Activated CD4-positive, alpha-beta T cell treated with anti-CD3 and anti-CD28 coated beads, Interleukin-10, Interleukin-2, amounts not matched to agents 100 ng/mL and 50 ng/mL, durations not matched to agents 16 hours and 8 hours (primary cell): ENCODE data around the gene JAG2.

Experiments
- DNase-seq: peaks from one replicate; pipeline ENCODE4 v3.0.0-alpha.2; 2020

The JAG2 gene

GRCh38 chr14:105107781-105108515 lies 60.6 kb downstream of the JAG2 start:
- DNase-seq: no peak

GRCh38 chr14:105107351-105107750 lies 61.2 kb downstream of the JAG2 start:
- DNase-seq: no peak

DNA sequence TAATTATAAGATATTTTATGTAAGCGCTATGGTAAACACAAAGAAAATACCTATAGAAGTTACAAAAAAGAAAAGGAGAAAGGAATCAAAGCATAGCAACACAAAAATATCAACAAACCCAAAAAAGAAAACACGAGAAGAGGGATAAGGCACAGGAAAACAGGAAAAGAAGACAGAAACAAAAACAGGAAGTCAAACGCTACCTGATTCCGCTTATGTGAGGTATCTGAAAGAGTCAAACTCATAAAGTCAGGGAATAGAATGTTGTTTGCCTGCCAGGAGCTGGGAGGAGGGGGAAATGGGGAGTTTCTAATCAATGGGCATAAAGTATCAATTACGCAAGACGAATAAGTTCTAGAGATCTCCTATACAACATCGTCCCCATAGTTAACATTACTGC lies 63.4 kb downstream of the JAG2 start:
- DNase-seq: no peak

DNA sequence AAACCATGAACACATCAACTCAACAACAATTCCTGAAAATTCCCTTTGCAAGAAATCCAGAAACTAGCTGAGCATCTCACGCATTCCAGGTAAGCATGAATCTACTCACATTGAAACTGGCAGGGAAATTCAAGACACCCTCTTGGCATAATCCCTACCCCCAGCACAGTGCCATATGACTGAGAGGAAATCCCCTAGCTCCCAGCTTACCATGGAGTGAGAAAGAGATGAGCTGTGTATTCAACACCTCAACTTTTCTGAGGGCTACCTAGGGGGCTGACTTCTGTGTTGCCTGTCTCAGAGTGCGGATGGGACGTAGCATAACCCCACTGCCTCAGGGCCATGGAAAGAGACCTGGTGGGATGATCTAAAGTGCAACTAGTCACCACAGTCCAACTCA lies 65.7 kb downstream of the JAG2 start:
- no peak for DNase-seq

DNA sequence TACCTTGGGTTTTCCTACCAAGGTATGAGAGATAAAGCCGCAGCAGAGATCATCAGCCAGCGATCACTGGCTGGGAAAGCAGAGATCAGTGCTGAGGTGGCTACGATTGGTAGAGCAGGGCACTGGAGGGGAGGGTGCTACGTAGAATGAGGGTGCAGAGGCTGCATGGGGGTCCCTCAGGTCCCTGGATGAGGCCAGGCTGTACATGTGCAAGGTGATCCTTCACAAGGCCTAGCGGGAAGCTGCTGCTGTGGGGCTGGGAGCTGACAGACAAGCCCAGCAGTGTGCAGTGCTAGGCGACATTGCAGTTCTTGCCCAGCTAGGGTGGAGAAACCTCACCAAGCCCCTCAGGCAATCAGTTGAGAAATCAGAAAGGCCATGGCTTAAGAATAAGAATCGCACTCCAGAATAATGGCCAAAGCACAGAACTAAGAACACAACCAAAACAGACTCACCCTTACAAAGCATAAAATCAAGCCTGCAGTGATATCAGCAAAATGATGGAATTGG lies 66.2 kb downstream of the JAG2 start:
- no peak for DNase-seq

GRCh38 chr14:105100910-105101309 lies 67.7 kb downstream of the JAG2 start:
- no peak for DNase-seq

DNA sequence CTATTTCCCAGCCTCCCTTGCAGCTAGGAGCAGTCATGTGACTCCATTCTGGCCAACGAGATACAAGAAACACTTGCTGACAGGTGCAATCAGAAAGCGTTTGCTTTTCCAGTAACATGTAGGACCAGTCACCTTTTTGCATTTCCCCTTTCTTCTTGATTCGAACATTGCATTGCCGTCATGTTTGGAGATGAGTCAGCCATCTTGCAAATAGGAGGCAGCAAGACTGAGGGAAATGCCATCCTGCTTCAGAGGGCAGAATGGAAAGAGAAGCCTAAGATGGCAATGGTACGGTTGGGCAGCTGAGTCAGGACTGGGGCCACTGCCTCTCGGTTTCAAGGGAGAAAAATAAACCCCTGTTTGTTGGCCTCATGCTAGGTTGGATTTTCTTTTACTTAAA lies 68.8 kb downstream of the JAG2 start:
- peak; percentile 26 for DNase-seq

DNA sequence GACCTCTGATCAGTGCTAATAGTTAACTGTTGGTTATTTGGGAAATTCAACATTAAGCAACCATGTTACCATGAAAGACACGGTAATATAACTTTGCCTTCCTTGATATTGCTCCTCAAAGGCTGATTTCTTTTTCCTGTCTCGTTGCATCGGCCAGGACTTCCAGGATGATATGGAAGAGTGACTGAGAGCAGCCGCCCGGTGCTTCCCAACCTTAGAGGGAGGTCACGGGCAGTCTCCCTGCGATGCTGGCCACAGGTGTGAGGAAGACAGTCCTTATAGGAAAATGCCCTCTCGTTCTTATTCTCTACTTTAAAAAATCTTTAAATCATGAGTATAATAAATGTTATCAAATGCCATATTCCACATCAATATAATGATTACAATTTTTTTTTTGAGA lies 70.3 kb downstream of the JAG2 start:
- DNase-seq: no peak

DNA sequence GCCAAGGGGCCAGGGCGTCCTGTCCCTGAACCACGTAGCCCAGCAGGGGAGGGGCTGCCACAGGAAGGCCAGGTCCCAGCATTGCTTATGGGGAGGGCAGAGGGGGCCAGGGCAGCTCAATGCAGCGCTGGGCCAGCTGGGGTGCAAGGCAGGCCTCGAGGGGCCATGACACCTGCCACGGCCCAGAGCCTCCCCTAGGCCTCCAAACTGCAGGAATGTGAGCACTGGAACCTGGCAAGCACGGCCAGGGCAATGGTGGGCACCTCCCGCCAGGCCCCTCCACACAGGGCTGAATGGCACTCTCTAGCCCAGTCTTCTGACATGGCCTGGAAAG lies 70.8 kb downstream of the JAG2 start:
- no peak for DNase-seq

- no peak for DNase-seq
Measured at GRCh38 chr14:105096206-105096875, 72.2 kb downstream of the JAG2 start.

GRCh38 chr14:105095236-105095805 lies 73.3 kb downstream of the JAG2 start:
- no peak for DNase-seq

DNA sequence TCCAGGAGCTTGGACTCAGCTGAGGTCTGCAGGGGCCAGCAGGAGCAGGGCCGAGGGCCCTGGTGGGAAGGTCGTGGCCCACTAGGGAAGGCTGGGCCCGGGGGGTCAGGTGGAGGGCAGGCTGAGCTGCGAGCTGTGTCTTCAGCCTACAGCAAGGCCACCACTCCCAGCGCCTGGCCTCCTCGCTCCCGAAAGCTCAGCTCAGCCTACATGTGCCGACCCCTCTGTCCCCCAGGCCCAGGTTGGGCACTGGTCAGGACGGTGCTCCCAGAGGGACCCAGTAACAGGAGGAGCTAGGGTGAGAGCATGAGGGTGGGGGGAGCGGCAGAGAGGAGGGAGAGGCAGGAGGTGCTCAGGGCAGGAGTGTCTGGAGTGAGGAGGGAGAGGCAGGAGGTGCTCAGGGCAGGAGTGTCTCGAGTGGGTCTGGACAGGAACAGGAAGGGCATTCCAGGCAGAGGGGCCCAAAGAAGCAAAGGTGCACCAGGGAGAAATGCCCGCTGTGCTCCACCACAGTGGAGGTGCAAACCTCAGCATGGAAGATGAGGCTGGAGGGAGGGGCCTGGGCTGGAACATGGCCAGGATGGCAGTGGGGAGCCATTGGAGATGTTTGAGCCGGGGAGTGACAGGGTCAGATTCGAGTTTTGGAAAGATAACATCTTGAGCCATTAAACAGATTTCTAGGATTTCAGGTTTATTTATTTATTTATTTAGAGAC lies 74.2 kb downstream of the JAG2 start:
- no peak for DNase-seq

- DNase-seq: peak; percentile 80
Measured at GRCh38 chr14:105093431-105094192, 75.0 kb downstream of the JAG2 start.

- peak; percentile 69 for DNase-seq
Measured at GRCh38 chr14:105093038-105093430, 75.5 kb downstream of the JAG2 start.

DNA sequence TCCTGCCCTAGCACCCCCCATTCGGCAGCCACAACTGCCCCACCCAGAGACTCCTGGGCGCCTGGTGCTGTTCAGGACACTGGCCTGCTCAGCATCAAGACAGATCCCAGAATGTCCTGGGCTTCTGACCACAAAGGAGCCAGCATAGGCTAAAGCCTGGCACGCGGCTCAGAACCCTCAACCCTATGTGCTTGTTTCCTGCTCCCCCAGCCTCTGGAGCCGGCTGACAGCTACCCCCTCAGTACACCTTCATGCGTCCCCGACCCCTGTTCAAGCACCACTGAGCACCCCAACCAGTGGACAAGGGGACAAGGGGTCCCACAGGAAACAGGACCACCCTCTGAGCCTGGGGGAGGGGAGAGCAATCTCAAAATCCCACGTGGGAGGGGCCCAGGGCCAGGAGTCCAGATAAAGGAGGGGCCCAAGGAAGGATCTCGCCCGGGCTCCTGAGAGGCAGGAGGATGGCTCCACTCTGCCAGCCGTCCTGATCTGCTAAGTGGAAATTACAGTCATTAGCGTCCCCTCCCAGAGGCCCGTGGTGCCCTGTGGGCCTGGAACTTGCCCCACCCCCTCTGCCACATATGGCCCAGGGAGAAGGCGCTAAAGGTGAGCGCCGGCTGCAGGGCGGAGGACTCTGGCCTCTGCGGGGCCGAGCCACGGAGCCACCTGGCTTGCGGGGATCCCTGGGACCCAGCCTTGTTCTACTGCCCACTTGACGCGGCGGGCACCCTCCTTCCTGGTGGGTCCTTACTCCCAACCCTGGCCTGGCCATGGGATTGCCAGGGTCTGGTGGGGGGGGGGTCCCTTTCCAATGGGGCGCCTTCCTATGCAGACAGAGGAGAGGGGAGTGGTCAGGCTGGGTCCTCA lies 76.2 kb downstream of the JAG2 start:
- no peak for DNase-seq

- no peak for DNase-seq
Measured at GRCh38 chr14:105091517-105092170, 76.9 kb downstream of the JAG2 start.

- no peak for DNase-seq
Measured at GRCh38 chr14:105091054-105091516, 77.5 kb downstream of the JAG2 start.
